ENCODE data around the gene ARL11.
"Not testable (repeated sequence)": the region's sequence is repeated elsewhere in the genome, so short reads cannot be mapped to it uniquely, and the experiment has no call there.

ARL11 gene

GRCh38 chr13:49627831-49628652, at the start of gene ARL11:
TSS of gene ARL11 (plus strand) at chr13:49628507. CDS start at chr13:49630448, 1,941 bp downstream.
- peak; percentile 79 for DNase-seq

GRCh38 chr13:49579501-49579900, 48.8 kb upstream of the ARL11 start:
- no peak for DNase-seq

DNA sequence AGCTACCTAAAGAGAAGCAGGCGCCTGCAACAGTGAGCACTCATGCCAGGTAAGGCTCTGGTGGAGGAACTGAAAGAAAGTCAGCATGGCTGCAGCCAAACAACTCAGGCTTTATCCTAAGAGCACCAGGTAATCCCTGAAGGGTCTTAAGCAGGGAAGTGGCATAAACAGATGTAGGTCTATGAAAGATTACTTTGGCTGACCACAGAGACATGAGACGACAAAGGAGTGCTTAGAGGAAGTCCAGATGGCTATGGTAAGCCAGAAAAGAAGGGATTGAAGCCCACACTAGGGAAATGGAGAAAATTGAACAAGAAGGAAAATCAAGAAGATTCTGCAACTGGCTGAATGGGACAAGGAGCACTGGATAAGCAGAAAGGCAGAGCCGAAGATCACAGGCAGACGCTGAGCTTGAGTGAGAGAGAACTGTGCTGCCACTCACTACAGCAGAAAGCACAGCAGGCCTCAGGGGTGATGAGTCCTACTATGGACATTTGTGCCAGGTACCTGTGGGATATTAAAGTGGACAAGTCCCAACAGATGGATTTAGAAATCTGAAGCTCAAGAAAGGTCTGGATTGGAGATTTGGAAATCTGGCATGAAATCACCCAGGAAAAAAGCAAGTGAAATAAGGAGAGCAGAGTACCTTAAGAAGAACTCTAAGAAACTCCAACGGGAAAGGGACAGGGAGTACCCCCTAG, 47.2 kb upstream of the ARL11 start:
- DNase-seq = no peak

GRCh38 chr13:49584771-49585182, 43.5 kb upstream of the ARL11 start:
- no peak for DNase-seq

GRCh38 chr13:49585220-49586157, 42.8 kb upstream of the ARL11 start, which contains the start of gene RCBTB1:
TSS of gene RCBTB1 (minus strand) at chr13:49585558. CDS start at chr13:49567279, 18,279 bp downstream.
- DNase-seq = peak; percentile 78

DNA sequence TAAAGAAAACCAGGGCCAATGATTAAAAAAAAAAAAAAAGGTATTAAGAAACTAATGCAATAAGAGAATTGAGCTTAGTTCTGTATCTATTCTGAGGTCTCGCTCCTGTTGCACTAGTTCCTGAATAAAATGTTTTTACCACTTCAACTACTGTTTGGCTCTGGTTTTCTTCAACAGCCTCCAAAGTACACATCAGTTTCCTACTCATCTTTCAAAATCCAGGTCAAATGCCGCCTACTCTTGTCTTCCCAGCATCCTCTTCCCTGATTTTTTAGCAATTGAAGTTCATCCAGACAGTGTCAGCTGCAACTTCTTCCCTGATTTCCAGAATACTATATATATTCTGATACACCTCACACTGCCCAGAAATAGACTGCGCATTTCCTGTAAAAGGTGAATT, 41.6 kb upstream of the ARL11 start:
- no peak for DNase-seq

GRCh38 chr13:49587311-49587847, 40.9 kb upstream of the ARL11 start:
- DNase-seq = no peak

GRCh38 chr13:49590714-49591113, 37.6 kb upstream of the ARL11 start:
- not testable (repeated sequence) for DNase-seq

- not testable (repeated sequence) for DNase-seq
These were observed 34.4 kb upstream of the ARL11 start for GRCh38 chr13:49593876-49594275.

DNA sequence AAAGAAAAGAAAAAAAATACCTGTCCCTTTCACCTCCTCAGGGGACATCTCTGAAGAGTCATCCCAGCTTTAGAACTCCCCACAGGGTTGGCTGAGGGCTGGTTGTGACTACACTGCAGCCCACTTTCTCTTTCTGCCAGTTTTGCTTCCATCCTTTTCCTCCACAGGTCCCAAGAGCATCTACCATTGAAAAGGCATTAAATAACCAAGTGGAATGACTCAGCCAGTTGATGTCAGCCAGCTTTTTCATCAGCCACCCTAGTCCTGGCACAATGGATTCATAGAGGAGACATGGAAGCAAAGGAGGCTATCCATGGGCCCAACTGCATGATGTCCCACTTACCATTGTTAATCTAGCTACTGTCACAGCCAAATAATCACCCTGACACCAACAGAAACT, 33.7 kb upstream of the ARL11 start:
- DNase-seq = no peak

- DNase-seq = no peak
These were observed 32.1 kb upstream of the ARL11 start for GRCh38 chr13:49596221-49596620.

- DNase-seq = no peak
These were observed 31.2 kb upstream of the ARL11 start for GRCh38 chr13:49597043-49597641.

DNA sequence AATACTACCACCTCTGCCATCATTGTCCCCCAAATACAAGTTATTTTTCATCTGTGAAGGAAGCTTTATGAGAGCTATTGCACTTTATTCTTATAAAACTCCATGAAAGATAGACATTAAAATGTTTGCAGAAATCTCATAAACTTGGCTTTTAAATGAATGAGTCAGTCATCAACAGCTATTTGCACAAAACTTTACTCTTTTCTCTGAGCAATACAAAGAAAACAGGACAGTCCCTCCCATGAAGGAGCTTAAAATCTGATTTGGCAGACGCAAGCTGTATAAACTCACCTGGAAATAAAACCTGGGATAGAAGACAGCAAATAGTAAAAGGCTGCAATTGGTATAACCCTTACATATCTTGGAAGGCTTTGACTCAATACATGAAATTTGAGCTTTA, 26.3 kb upstream of the ARL11 start:
- no peak for DNase-seq

DNA sequence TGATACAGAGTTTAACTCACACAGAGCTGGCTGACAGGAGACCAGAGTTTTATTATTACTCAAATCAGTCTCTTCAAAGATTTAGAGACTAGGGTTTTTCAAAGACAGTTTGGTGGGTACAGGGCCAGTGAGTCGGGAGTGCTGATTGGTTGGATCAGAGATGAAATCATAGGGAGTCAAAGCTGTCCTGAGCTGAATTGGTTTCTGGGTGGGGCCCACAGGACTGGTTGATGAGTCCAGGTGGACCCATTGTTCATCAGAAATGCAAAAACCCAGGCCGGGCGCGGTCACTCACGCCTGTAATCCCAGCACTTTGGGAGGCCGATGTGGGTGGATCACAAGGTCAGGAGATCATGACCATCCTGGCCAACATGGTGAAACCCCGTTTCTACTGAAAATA, 25.7 kb upstream of the ARL11 start:
- not testable (repeated sequence) for DNase-seq

- DNase-seq = no peak
These were observed 23.7 kb upstream of the ARL11 start for GRCh38 chr13:49604570-49604969.

GRCh38 chr13:49606747-49607648, 21.3 kb upstream of the ARL11 start:
- DNase-seq = peak; percentile 88

GRCh38 chr13:49607761-49608160, 20.5 kb upstream of the ARL11 start:
- DNase-seq = no peak

GRCh38 chr13:49608651-49609331, 19.5 kb upstream of the ARL11 start:
- no peak for DNase-seq

- peak; percentile 37 for DNase-seq
These were observed 18.1 kb upstream of the ARL11 start for GRCh38 chr13:49610176-49610575.

DNA sequence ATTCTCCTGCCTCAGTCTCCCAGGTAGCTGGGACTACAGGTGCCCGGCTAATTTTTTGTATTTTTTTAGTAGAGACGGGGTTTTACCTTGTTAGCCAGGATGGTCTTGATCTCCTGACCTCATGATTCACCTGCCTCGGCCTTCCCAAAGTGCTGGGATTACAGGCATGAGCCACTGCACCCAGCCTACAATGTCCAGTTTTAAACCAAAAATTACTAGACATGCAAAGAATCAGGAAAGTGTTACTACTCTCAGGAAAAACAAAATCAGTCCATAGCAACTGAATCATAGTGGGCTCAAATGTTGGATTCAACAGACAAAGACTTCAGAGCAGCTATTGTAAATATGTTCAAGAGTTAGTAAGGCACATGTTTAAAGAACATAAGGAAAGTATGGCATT, 16.3 kb upstream of the ARL11 start:
- not testable (repeated sequence) for DNase-seq
